Stimulated activated CD8-positive, alpha-beta memory T cell treated with anti-CD3 and anti-CD28 coated beads, Interleukin-15, amount 100 ng/mL, for 4 hours (primary cell): ENCODE results near the gene CFAP57.

Experiments used
- DNase-seq, 2 donors: peaks; one replicate each; pipeline ENCODE4 v3.0.0-alpha.2; 2020; ENCODE audit warnings: low read depth in 2 of 2

CFAP57 gene

DNA sequence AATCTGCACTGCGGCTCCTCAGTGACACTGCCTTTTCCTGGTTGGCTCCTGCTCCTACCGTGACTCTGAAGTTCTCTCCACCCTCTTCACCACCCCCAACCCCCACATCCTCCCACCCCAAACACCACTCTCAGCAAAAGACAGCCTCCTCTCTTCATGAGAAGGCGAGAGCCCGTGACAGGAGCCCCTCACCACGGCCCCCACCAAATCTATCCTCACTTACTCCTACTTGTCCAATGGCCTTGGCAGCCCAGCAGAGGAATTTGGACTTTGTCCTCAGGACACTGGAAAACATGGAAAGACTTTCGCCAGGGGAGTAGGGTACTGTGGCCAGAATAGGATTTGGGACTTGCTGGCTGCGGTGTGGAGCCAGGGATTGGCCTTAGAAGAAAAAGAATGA is 104.5 kb downstream of the CFAP57 start:
- DNase-seq = no peak

DNA sequence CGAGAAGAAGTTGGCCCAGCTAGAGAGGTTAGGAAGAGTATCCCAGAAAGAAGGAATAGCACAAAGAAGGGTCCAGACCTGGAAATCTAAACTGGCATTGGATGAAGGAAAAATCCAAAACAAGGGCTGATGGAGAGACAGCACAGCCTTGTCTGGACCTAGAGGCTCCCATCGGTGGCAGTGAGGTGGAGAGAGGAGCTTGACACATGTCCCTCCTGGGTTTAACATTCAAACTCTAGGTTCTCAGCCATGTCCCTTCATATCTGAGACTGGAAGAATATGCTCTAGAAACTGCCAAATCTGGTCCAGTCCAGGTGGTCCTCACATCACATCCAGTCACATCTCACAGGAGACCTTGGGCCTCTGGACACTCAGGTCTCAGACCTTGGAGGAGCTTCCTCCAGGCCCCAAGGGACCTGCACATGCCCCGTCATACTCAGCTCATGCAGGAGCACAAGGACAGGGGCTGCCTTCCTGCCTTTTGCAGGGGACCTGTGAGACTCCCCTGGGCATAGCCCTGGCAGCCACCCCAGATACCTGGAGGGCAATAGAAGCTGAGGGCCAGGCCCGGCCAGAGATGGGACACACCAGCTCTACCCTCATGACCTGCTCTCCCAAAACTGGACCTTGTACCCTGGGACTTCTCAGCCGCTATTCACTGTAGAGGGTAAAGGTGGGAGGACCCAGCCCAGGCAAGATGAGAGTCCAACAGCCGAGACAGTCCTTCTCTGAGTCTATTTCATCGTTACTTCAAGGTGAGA is 105.2 kb downstream of the CFAP57 start:
- no peak for DNase-seq

DNA sequence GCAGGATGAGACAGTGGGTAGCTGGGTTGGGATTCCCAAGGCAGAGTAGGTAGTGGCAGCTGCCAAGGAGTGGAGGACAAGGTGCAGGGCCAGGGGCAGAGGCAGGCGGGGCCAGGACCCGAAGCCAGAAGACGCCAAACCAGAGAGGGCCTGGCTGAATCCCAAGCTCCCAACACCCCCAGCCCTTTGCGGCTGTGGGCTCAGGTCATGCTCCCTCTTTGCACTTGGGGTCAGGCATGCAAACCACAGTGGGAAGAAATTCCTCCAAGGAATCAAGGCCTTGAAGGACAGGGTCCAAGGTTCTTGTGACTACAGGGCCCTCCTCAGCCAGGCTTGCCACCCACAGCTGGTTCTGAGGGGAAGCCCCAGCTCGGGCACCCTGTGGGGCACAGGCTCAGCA is 107.0 kb downstream of the CFAP57 start:
- DNase-seq = no peak

DNA sequence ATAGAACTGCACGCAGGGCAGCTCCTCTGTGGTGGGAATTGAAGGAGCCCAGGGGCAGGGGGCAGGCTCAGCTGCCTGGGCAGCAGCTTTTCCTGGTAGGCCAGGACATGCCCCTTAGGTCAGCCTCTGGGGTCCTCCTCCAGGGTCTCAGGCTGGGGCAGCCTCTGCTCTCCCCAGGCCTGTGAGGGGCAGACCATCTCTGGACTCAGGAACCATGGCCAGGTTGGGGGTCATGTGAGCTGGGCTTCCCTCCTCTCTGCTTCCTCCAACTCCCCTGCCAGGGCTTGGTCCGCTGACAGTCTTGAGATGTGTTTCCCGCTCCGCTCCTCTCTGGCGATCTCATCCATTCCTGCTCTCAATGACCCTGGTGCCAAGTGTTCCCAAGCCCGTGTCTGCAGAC is 107.5 kb downstream of the CFAP57 start:
- DNase-seq = no peak

DNA sequence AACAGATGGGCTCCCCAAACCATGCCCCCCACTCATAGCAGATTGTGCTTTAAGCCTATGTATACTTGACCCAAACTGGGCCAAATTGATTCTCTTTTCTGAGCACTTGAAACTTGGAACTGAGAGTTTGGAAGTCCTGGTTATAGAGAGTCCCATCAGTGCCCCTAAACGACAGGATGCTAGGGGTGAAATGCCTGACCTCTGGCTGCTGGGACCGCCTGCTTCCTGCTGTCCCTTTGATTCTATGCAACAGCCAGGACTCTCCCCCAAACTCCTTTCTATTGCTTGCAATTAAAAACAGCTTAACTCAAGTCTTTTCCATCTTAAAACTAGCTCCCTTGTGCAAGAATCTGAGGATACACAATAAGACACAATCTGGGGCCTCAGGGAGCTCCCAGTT is 108.6 kb downstream of the CFAP57 start:
- no peak for DNase-seq

DNA sequence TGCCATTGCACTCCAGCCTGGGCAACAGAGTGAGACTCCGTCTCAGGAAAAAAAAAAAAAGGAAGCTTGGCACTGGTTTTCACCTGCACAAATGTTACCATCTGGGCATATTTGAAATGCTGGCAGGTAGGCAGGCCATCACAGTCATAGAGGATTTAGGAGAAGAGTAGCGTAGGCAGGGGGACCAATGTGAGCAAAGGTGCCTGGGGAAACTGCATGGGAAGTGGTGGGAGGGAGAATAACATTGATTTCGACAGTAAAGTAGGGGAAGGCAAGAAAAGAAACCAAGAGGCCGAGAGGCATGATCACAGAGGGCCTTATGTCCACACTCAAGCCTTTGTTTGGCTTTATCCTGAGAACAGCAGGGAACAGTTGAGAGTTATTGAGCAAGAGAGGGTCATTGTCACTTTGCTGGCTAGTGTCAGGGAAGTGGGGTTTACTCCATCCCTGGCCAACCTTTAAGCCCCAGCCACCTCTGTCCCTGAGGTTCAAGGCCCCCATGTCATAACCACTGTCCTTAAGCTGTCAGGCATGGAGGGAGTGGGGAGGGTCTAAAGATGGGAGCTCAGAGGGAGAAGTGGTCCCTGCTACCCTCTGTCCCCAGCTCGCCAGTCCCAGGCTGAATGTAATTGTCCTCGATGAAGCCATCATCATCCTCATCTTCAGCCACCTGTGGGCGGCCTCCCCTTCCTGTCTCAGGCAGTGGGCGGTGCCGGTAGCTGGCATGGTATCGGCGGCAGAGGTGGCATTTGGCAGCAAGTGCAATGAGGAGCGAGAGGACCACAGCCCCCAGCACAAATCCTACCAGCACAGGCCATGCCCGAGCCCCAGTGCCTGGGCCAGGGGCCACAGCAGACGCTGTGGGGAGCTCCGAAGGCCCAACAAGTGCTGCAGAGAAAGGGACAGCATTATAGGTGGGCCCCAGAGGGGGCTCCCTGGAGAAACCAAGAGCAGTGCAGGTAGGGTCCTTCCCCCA is 110.4 kb downstream of the CFAP57 start:
- DNase-seq = no peak

DNA sequence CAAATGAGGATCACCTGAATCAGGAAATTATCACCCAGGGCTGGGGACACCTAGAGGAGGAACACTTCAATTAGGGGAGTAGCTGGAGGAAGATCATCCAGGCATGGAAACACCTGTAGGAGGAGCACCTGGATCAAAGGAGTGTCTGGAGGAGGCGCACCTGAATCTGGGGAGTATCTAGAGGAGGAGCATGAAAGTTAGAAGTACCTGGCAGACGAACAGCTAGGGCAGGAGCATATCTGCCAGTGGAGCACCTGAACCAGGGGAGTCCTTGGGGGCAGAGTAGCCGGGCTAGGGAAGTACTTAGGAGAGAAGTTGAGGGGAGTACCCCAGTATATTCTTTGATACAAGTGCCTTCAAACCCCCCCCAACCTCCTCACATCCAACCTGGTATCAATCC is 111.9 kb downstream of the CFAP57 start:
- no peak for DNase-seq

DNA sequence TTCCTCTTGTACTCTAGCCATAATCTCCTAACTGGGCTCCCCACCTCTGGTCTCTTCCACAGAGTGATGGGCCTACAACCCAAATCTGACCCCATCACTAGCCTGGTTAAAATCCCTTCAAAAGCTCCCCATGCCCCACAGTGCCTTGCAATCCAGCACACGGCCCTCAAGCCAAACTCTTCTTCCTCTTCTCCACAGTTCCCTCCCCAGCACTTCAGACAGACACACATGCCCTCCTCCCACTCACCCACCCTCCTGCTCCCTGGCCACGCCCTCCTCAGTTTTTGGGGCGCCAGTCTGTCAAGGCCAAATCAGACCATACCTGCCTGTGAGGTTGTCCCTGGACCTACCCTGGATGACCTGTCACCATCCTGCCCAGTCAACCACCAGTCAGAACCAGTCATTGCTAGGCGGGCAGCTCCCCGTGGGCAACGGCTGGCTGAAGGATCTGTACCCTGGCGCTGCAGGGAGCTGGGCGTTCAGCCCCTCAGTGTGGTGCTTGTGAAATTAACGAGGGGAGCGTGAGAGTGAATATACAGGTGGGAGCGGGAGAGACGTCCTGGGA is 112.5 kb downstream of the CFAP57 start:
- DNase-seq = no peak

DNA sequence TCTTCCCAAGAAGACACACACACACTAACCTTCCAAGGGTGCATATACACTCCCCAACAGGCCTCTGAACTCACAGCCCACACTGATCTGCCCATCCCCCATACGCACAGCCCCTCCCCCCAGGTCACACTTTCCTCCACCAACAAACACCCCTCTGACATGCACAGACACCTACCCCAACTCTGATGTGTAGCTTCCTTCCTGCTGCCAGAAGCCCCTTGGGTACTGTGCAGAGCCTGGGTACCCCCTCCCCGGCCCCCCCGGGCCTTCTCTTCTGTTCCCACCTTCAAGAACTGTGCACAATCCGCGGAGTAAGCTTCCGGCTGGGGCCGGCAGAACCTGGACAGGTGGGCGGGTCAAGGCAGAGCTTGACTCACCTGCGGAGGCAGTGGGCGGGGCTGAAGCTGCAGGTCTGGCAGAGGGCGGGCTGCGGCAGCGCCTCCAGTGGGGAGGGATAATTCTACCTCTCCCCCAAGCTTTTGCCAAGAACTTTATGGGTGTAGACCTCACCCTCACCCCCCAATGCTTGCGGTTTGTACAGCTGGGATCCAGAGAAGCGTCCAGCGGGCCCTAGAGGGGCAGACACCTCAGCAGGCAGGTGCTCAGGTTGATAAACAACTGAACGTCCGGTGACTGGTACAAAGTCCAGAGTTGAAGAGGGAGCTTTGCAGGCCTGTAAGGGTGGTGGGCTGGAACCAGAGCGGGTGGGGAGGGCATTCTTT is 113.3 kb downstream of the CFAP57 start, which contains the start of gene C1orf210:
Gene C1orf210, minus strand, starts transcription at position 313 of the 722 bp plus-strand sequence. CDS start 2,311 bp downstream, outside the sequence.
- no peak for DNase-seq

DNA sequence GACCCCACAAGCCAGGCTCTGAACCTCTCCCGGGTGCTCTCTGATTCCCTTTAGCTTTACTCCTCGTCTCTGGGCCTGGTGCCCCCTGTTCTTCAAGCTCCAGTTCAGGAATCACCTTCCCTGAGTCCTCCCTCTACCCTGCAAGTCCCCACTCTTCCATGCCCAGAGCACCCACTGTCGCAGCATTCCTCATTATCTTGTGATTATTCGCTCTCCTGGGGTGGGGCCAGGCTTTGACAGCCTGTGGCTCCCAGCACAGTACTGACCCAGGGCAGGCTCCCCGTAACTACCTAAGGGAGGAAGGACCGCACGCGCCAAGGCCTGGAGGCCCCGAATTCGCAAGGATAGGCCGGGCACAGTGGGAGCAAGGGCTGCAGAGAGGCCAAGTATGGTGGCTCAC is 114.0 kb downstream of the CFAP57 start:
- no peak for DNase-seq

DNA sequence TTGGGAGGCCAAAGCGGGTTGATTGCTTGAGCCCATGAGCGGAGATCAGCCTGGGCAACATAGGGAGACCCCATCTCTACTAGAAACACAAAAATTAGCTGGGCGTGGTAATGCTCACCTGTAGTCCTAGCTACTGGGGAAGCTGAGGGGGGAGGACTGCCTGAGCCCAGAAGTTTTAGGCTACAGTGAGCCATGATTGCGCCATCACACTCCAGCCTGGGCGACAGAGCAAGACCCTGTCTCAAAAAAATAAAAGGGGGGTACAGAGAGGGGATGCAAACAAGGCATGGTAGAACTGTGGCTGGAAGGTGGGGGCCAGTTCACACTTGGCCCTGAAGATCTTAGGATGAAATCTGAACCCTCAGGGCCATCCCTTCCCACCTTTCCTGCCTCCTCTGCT is 114.4 kb downstream of the CFAP57 start:
- DNase-seq = no peak

DNA sequence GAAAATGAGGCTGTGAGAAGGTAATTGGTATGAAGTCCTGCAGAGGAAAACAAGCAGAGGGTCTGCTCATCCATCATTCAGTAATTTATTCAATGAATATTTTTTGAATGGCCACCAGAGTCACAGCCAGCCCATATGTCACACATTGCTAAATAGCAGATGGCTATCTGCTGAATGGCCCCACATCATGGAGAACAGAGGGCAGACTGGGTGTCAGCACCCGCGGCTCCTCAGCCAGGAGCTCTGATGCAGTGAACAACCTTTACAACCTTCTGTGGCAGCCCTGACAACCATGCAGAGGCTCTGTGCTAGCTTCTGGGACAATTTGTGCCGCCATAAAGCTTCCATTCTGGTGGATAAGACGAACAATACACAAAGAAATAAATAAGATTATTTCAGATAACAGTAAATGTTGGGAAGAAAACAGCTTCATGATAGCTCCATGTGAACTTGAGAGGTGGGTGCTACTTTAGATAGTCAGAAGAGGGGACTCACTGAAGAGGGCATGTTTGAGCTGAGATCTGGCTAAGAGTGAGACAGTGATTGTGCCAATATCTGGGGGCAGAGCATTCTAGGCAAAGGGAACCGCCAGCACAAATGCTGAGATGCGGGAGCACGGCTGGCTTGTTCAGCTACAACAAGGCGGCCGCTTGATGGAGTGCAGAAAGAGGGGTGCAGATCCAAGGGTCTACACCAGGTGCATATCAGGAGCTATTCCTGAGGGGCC is 116.1 kb downstream of the CFAP57 start:
- no peak for DNase-seq

DNA sequence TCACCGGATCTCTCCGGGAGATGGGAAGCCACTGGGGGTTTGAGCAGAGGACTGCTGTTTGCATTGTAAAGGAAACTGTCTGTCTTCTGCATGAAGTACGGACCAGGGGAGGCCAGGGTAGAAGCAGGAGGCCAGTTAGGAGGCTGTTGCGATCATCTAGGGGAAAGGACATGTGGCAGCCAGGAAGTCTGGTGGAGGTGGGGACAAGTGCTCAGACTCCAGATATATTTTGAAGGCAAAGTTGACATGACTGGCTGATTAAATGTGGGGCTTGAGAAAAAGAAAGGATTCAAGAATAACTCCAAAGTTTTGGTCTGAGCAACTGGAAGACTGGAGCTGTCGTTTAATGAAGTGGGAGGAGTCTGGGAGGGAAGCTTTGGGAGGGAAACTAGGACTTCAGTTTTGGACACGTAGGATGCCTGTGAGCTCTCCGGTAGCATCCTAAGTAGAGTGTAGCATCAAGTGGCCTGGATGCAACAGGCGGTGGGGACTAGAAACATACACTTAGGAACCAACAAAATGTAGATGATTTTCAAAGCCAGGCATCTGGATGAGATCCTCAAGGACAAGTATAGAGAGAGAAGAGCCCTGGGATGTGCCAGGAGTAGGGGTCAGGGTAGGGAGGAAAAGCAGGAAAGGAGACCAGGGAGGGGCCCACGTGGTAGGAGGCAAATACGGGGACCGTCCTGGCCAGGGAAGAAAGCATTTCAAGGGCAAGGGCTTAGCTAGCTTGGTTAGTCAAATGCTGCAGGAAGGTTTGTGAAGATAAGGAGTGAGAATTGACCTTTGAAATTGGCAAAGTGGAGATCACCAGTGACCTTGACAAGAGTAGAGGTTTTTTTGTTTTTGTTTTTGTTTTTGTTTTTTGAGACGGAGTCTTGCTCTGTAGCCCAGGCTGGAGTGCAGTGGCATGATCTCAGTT is 116.9 kb downstream of the CFAP57 start:
- DNase-seq = no peak

DNA sequence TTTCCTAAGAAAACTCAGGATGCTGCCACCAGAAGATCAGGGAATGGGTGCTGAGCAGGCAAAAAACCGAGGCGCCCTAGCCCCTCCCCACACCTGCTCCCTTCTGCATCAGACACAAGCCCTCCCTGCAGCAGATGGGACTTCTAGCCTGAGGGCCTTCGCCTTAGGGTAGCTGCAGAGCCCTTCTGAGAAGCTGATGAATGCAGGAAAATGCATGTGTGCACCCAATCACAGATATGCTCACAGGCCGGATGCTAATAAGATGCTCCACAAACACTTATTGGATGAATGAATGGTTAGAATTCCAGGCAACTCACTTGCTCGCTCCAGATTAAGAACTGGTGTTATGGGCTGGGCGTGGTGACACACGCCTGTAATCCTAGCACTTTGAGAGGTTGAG is 120.1 kb downstream of the CFAP57 start:
- no peak for DNase-seq

DNA sequence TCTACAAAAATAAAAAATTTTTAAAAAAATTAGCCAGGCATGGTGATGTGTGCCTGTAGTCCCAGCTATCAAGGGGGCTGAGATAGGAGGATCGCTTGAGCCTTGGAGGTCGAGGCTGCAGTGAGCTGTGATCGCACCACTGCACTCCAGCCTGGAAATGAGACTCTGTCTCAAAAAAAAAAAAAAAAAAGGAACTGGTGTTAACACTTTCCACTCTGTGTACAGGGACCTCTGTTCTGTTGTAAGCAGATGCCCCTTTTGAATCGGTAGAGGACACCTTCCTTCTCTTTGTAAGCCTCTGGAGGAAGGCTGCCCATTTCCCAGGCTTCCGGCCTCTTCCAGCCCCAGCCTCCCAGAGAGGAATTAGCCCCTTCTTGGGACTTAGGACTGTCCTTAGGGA is 120.5 kb downstream of the CFAP57 start:
- no peak for DNase-seq

DNA sequence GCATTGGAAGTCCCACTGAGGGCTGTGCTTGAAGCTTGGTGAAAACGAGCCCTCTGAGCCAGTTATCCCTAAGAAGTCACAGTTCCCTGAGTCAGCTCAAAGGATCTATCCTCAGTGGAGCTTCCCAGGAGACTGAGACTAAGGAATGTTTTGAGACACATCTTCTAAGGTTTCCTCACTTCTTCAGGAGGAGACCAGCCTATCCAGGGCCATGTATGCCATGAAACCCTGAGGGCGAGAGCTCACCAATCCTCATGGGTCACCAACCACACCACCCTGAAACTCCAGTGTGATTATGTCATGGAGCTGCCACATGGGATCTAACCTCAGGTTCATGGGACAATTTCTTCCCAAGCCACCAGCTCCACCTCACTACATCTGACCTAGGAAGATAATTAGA is 121.0 kb downstream of the CFAP57 start:
- DNase-seq = no peak

DNA sequence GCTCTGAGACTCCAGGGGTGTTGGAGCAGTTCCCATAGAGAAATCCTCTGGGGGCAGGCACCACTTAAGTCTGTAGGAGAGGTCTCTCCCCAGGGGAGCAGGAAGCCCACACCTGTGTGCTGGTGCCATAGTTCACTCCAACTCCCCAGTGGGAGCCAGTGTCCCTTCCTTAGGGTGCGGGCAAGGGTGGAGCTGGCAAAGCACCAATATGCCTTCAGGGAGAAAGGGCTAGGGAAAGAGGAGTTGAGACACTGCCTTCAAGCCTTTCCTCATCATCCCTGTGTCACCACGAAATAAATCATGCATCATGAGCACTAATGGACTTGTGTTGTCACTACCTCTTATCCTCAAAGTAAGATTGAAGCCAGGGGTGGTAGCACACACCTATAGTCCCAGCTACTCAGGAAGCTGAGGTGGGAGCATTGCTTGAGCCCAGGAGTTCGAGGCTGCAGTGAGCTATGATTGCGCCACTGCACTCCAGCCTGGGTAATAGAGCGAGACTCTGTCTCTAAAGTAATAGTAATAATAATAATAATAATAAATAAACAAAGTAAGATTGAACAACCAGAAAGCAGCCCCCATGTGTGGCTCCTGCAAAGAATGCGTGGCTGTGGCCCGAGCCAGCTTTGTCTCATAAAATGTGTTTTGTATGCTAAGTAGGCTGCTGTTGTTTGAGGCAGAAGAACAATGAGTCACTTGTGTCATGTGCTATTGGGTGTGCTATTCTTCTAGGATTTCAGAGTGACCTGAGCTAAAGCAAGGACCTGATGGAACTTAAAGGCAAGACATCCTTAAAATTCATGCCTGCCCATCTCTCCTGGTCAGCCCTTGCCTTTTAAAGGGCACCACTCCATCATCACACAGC is 122.0 kb downstream of the CFAP57 start:
- DNase-seq = no peak

DNA sequence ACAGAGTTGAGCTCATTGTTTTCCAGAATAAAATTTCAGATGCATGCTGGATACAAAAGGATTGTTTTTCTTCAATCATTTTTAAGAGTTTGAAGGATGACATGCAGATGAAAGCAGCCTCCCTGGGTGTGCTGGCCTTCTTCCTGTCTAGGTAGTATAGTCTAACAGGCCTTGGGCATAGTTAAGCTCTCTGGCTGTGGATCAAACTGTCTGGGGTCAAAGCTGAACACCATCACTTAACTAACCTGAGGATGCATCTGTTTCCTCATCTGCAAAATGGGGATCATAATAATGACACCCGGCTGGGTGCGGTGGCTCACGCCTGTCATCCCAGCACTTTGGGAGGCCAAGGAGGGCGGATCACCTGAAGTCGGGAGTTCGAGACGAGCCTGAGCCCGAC is 122.6 kb downstream of the CFAP57 start:
- no peak for DNase-seq

DNA sequence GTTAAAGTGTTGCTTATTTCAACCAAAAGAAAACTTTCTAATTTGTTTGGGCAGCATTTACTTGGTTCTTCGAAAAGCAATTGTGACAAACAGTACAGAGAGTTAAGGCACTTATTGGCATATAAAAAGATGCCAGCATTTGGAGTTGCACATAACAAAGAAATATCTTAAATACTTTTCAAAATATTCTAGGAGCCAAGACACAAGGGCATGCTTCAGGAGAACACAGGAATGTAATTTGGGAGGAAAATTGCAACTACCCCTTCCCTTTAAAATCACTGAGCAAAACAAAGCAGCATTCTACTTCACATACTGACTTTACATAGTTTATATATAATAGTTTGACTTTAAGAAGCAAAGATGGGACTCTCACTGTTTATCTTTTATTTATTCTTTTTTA is 124.1 kb downstream of the CFAP57 start:
- DNase-seq = no peak
